Fibroblast of lung (primary cell): ENCODE measurements around the gene CLCF1.

Experiments
- CTCF ChIP-seq, 2 donors: IDR thresholded peaks in 1 of 2; conservative IDR thresholded peaks in 1 of 2; 1 replicate in 1 of 2; 2 replicates in 1 of 2; pipeline ENCODE4 v1.5.1; 2011 to 2012; ENCODE audit warnings: low read length in 2 of 2, control low read depth in 1 of 2, inconsistent platforms in 1 of 2, low read depth in 1 of 2, mild to moderate bottlenecking in 1 of 2
- EZH2 ChIP-seq: IDR thresholded peaks from 2 replicates; pipeline ENCODE4 v1.5.1; 2012; ENCODE audit warnings: low read length, control low read depth, mild to moderate bottlenecking; ENCODE audit errors: missing control alignments

- no peak for TF ChIP-seq CTCF (conservative IDR thresholded peaks at IDR 0.05 in 1 of 2, IDR thresholded peaks at IDR 0.05 in 1 of 2; ENCODE audit: low read depth in 1 of 2, low read length in 2 of 2)
- TF ChIP-seq EZH2 = no peak
Measured at GRCh38 chr11:67409261-67409666, 35.9 kb upstream of the CLCF1 start.
